Measurements from ENCODE around the gene PPWD1.

- TF ChIP-seq POLR2A (IDR thresholded peaks at IDR 0.05) (no peak), CTCF (IDR thresholded peaks at IDR 0.05) (no peak)
These were observed 62.6 kb downstream of the PPWD1 start for GRCh38 chr5:65625743-65626142.

All from adrenal gland (tissue), 5 donors.